Uterus (tissue), 2 donors: Measurements from ENCODE around the gene VKORC1.

Experiments used
- POLR2A ChIP-seq, 2 donors: fragments of 450-650 bp; IDR thresholded peaks; one replicate each; pipeline ENCODE4 v1.6.1; 2016; ENCODE audit warnings: antibody characterized with exemption in 2 of 2, mild to moderate bottlenecking in 1 of 2, moderate library complexity in 1 of 2
- TF ChIP-seq, protein P1 (sequence below), 4 experiments: fragments of 200-600 bp in 2 of 4; fragments of 450-650 bp in 2 of 4; sonication (generic) in 2 of 4; IDR thresholded peaks; one replicate each; pipeline ENCODE4 v1.5.1; 2016 to 2019; ENCODE audit warnings: antibody characterized with exemption in 4 of 4, mild to moderate bottlenecking in 2 of 4, moderate library complexity in 1 of 4

DNA sequence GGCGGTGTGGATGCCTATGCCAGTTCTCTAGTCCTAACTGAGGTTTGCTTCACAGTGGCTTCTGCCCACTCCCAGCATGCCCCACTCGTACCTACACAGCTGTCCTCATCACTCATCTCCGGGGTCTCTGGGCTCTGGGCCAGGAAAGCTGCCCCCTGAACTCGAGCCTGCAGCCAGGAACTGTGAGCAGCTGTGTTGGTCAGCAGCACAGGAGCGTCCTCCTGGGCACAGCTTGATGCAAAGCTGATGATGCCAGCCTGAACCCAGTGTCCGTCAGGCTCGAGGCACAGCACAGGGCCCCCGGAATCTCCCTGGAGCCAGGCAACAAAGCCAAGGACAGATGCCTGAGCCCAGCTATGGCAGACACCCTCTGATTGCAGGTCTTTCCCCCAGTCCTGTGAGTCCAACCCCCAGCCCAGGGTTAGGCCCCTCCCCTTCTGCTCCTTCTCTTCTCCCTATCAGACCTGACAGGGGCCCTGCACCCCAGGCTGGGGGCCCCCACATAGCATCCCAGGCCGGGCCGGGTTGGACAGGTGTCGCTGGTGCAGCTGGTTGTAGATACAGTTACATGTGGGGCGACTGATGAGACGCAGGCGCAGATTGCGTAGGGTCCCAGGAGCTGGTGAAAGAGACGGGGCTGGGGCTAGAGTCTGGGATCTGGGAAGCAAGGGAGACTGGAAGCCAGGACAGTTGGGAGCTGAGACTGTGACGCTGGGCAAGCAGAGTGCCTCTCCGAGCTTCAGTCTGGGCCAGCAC, 8.5 kb downstream of the VKORC1 start:
- TF ChIP-seq, protein P1, sequence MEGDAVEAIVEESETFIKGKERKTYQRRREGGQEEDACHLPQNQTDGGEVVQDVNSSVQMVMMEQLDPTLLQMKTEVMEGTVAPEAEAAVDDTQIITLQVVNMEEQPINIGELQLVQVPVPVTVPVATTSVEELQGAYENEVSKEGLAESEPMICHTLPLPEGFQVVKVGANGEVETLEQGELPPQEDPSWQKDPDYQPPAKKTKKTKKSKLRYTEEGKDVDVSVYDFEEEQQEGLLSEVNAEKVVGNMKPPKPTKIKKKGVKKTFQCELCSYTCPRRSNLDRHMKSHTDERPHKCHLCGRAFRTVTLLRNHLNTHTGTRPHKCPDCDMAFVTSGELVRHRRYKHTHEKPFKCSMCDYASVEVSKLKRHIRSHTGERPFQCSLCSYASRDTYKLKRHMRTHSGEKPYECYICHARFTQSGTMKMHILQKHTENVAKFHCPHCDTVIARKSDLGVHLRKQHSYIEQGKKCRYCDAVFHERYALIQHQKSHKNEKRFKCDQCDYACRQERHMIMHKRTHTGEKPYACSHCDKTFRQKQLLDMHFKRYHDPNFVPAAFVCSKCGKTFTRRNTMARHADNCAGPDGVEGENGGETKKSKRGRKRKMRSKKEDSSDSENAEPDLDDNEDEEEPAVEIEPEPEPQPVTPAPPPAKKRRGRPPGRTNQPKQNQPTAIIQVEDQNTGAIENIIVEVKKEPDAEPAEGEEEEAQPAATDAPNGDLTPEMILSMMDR (IDR thresholded peaks at IDR 0.05) = no peak
- TF ChIP-seq POLR2A (IDR thresholded peaks at IDR 0.05) = no peak
